HG03460 (cell line): ENCODE measurements around the gene GRIN1.

Source experiments
- ATAC-seq: cut with Tn5 transposase; IDR thresholded peaks from one replicate; pipeline ENCODE4 v1.9.1; 2021; ENCODE audit not compliant: unreplicated experiment

GRIN1 gene

DNA sequence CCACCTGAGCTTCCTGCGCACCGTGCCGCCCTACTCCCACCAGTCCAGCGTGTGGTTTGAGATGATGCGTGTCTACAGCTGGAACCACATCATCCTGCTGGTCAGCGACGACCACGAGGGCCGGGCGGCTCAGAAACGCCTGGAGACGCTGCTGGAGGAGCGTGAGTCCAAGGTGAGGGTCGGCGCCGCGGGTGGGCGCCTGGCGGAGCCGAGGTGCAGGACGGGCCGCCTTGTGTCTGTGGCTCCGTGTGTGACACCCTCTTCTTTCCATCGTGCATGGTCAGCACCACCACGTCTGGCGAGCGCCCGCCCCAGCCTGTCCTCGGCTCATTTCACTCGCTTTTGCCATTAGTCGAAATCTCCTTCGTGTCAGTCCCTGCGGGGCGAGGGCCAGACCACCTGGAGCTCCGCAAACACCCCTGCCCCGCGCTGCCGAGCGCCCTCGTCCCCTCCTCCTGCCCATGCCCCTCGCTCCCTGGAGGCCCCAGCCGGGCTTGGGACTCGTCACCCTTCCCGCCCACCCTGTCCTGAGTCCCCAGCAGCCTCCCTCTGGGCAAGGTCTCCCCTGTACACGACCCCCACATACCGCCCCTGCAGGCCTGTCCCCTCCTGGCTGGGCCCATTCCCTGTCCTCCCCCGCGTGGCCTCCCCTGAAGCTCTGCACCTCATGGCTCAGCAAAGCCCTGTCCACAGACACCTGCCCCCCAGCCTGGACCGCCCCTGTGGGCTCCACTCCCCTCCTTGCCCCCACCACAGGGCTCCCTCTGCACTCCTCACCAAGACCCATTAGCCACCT lies 7.0 kb downstream of the GRIN1 start:
- ATAC-seq = no peak

- no peak for ATAC-seq
Measured at GRCh38 chr9:137146527-137146918, 7.6 kb downstream of the GRIN1 start.

DNA sequence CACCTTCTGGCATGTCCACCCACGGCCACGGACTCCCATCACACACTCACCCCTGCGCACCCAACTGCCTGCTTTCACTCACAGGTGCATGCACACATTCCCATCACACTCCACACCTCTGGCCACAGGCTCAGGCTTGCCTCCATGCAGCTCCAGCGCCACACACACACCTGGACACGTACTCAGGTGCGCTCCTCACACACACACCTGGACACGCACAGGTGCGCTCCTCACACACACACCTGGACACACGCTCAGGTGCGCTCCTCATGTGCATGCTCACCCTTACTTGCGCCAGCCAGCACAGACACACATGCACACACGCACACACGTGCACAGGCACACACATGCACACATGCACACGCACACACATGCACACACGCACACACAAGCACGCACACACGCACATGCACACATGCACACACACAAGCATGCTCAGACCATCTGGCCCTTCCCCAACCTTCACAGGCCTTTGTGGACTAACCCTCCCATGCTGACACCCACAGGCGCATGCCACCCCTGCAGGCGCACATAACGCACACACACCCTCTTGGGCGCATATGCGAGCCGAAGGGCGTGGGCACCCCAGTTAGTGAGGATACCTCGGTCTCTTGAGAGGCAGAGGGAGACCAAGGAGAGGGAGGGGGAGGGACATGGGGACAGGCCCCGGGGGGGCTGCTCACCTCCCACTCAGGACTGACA lies 8.3 kb downstream of the GRIN1 start:
- ATAC-seq = no peak

DNA sequence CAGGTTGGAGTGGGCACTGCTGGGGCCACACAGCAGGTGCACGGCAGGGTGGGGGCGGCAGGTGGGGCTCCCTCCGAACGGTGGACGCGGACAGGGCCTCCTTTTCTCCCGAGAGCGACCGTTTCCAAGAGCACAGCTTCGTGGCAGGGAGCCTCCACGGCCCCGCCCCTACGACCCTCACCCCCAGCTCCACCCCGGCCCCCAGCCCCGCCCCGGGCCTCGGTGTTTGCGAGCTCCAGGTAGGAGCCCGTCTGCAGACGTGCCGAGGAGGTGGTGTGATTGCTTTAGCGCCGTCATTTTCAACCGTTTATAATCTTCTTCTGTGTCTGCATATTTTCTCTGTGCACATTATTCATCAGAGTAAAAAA lies 8.8 kb downstream of the GRIN1 start:
- ATAC-seq = no peak

GRCh38 chr9:137148242-137148641 lies 9.3 kb downstream of the GRIN1 start:
- ATAC-seq = no peak

DNA sequence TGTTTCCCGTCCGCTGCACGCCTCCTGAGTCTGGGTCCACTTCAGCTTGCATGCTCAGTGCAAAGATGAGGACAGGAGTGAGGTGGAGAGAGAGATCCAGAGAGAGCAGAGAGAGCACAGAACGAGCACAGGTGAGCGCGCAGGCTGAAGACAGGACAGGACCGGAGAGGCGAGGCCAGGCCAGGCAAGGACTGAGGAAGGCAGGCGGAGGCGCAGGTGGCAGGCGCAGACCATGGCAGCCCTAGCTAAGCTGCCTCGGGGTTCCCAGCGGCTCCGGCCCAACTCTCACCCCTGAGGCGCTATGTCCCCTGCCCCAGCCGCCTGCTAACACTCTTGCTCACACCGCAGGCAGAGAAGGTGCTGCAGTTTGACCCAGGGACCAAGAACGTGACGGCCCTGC lies 9.7 kb downstream of the GRIN1 start:
- no peak for ATAC-seq

DNA sequence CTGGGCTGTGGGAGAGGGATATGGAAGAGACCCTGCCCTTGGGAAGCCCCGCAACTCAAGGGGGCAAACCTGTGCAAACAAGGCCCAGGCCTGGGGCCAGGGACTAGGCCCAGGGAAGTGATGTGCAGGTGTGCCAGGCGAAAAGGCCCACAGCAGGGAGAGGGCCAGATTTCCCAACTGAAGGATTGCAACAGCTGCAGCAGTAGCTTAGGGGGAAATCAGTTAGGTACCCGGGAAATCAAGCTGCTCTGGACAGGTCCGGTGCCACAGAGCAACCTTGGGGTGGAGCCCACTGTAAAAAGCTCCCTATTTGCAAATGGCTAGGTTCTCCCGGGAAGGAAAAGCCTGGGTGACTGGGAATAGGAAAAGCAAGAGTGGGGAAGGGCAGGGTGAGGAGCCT lies 10.4 kb downstream of the GRIN1 start:
- no peak for ATAC-seq

DNA sequence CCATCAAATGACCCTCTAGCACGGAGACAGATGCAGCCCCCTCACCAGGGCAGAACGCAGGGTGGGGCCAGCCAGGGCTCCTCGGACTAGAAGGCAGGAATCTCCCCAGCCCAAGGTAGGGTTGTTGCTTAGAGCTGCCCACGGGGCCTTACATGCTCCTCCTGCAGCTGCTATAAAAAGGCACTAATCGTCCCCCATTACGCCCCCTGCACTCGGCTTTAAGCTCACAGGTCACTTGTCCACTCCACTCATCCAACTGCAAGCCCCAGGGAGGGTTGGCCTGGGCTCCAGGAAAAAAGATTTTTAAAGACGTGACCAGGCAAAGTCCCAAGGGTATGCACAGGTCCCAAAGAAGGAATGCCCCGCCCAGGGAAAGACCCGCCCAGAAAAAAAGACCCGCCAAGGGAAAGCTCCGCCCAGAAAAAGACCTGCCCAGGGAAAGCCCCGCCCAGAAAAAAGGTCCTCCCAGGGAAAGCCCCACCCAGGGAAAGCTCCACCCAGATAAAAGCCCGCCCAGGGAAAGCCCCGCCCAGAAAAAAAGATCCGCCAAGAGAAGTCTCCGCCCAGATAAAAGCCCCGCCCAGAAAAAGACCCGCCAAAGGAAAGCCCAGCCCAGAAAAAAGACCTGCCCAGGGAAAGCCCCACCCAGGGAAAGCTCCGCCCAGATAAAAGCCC lies 11.1 kb downstream of the GRIN1 start:
- peak; percentile 17 for ATAC-seq

DNA sequence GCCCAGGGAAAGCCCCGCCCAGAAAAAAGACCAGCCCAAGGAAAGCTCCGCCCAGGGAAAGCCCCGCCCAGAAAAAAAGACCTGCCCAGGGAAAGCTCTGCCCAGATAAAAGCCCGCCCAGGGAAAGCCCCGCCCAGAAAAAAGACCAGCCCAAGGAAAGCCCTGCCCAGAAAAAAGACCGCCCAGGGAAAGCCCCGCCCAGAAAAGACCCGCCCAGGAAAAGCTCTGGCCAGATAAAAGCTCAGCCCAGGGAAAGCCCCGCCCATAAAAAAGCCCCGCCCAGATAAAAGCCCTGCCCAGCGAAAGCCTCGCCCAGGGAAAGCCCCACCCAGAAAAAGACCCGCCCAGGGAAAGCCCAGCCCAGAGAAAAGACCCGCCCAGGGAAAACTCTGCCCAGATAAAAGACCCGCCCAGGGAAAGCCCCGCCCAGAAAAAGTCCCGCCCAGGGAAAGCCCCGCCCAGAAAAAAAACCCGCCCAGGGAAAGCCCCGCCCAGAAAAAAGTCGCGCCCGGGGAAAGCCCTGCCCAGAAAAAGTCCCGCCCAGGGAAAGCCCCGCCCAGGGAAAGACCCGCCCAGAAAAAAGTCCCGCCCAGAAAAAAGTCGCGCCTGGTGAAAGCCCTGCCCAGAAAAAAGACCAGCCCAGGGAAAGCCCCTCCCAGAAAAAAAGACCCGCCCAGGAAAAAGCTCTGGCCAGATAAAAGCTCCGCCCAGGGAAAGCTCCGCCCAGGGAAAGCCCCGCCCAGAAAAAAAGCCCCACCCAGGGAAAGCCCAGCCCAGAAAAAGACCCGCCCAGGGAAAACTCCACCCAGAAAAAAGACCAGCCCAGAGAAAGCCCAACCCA lies 11.9 kb downstream of the GRIN1 start:
- peak; percentile 45 for ATAC-seq

DNA sequence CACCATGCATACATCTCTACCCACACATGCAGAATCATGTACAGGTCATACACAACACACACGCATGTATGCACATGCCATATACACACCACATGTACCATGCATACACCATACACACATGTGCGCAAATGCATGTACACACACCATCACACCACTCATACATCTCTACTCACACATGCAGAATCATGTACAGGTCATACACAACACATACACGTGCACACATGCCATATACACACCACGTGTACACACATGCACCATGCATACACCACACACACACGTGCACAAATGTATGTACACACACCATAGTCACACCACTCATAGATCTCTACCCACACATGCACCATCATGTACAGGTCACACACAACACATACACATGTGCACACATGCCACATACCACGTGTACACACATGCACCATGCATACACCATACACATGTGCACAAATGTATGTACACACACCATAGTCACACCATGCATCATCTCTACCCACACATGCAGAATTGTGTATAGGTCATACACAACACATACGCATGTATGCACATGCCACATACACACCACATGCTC lies 14.0 kb downstream of the GRIN1 start:
- no peak for ATAC-seq

DNA sequence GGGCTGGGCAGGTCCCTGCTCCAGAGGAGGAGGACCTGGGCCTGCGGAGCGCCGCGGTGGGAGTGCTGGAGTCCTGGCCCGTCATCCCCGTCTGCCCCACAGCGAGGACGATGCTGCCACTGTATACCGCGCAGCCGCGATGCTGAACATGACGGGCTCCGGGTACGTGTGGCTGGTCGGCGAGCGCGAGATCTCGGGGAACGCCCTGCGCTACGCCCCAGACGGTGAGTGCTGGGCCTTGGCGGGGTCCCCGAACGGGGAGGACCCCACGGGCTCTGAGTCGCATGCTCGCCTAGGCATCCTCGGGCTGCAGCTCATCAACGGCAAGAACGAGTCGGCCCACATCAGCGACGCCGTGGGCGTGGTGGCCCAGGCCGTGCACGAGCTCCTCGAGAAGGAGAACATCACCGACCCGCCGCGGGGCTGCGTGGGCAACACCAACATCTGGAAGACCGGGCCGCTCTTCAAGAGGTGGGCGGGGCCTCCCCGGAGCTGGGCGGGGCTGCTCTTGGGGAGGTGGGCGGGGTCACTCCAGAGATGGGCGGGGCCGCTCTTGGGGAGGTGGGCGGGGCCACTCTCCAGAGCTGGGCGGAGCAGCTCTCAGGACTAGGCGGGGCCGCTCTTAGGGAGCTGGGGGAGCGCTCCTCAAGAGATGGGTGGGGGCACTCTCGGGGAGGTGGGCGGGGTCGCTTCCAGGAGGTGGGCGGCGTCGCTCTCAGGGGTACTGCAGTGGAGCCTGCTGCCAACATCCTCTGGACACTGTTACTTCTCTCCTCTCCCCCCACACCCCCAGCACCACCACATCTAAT lies 17.8 kb downstream of the GRIN1 start:
- no peak for ATAC-seq

GRCh38 chr9:137157618-137158415 lies 18.9 kb downstream of the GRIN1 start:
- no peak for ATAC-seq

GRCh38 chr9:137158625-137159024 lies 19.7 kb downstream of the GRIN1 start:
- no peak for ATAC-seq

DNA sequence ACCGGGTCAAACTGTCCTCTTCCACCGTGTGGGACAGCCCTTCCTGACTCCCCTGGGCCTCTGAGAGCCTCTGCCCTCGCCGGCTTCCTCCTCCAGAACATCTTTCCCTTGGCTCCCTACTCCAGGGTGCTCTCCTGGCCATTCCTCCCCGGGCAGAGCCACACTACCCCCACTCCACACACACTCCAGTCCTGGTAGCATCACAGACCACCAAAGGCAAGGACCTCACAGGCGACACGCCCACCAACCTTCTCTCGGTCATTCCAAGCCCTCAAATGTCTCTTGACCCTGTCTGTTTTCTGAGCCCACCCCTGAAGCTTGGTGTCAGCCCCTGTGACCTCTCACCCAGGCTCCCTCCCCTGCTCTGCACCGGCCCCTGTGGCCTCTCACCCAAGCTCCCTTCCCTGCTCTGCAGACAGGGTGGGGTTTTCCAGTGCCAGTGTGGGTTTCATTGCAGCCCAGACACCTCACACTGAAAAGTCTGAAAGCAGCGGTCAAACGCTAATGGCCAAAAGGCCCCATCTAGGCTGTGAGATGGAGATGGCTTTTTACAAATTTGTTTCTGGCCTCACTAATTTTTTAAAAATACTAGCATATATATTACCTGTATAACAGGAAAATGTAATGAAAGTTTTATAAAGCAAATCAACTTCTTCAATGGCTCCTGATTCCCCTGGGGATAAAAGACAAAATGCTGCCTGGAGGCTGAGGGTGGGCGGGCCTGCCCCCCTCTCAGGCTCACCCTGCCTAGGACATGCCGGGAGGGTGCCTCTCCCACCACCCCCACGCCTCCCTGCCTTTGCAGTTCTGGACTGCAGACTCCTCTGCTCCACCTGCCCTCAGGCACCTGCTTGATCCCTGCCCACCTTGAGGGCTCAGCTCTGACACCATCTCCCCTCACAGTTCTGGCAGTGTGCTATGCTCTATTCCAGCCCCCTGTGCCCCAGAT lies 20.4 kb downstream of the GRIN1 start:
- no peak for ATAC-seq

DNA sequence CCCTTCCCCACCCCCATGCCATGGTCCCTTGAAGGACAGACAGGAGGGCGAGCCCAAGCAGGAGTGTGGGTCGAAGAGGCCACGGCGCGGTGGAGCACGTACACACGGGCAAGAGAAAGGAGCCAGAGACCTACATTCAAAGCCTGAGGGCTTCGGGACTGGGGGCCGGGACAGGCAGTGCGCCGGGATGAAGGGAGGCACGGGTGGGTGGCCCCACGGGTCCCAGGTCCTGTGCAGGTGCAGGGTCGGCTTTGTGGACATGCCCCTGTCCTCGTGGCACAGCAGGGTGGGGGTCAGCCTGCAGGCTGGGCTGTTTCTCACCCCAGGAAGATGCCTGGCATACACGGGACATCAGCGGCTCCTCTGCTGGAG lies 21.1 kb downstream of the GRIN1 start:
- ATAC-seq = no peak

GRCh38 chr9:137160716-137161557 lies 22.0 kb downstream of the GRIN1 start:
- no peak for ATAC-seq
